ENCODE data around the gene FAIM. TPM values are rescaled to one million over a fixed set of nuclear protein-coding genes. Genes with fewer than 3 reads are reported as not detected.
"Not testable (repeated sequence)": the region's sequence is repeated elsewhere in the genome, so short reads cannot be mapped to it uniquely, and the experiment has no call there.

Gene FAIM
- total RNA-seq, 1 donor from 2014 or later: 3.6 TPM

DNA sequence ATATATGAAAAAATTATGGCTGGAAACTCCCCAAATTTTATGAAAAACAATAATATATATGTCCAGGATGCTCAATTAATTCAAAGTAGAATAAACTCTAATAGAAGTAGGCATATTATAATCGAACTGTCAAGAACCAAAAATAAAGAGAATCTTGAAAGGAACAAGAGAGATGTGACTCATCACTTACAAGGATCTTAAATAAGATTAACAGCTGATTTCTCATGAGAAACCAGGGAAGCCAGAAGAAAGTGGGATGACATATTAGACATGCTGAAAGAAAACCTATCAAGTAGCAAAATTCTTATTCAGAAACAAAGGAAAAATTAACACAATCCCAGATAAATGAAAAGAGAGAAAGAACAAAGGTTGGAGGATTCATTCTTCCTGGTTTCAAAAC is 66.8 kb downstream of the FAIM start:
- peak; percentile 21 for DNase-seq (ENCODE audit: low read depth)

GRCh38 chr3:138678086-138678485 is 69.5 kb downstream of the FAIM start:
- no peak for DNase-seq (ENCODE audit: low read depth)

DNA sequence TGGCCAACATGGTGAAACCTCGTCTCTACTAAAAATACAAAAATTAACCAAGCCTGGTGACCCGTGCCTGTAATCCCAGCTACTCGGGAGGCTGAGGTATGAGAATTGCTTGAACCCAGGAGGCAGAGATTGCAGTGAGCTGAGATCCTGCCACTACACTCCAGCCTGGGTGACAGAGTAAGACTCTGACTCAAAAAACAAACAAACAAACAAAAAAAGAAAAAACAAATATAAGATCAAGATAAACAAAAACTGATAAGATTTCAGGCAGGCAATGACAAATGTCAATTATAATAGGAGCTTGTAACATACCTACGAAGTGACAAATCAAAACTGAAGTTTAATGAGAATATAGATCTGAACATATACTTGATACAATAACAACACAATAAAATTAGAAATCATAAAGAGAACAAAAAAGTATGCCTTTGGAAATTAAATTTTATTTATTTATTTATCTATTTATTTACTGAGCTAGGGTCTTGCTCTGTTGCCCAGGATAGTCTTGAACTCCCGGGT is 70.4 kb downstream of the FAIM start:
- no peak for DNase-seq (ENCODE audit: low read depth)

- DNase-seq (ENCODE audit: low read depth): not testable (repeated sequence)
Measured at GRCh38 chr3:138680974-138681373, 72.4 kb downstream of the FAIM start.

GRCh38 chr3:138681463-138682220 is 73.1 kb downstream of the FAIM start:
- DNase-seq (ENCODE audit: low read depth): no peak

- no peak for DNase-seq (ENCODE audit: low read depth)
Measured at GRCh38 chr3:138682648-138683047, 74.1 kb downstream of the FAIM start.

Other genes starting within 250 kb of the FAIM start
- 1.7 and 2.8 TPM in 2 replicates for gene ESYT3, start 174.2 kb upstream of the FAIM start, total RNA-seq
- gene CEP70, start 14.5 kb upstream of the FAIM start, total RNA-seq: 17.1 and 18.6 TPM in 2 replicates
- gene PIK3CB, start 226.2 kb downstream of the FAIM start, total RNA-seq: 5.1 and 5.6 TPM in 2 replicates

Data from myocyte (in vitro differentiated cells).